Endodermal cell (in vitro differentiated cells): Measurements from ENCODE around the gene VTI1A. TPM values are rescaled to one million over a fixed set of nuclear protein-coding genes. Genes with fewer than 3 reads are reported as not detected.

Experiments used
- DNase-seq: peaks from one replicate; pipeline ENCODE4 v3.0.0-alpha.2; 2017
- H3K27ac ChIP-seq: 2 replicates; pipeline ENCODE4 v1.5.1; 2013; ENCODE audit warnings: mild to moderate bottlenecking, low read depth, low read length, moderate library complexity
- H3K27me3 ChIP-seq: 2 replicates; pipeline ENCODE4 v1.6.1; 2013; ENCODE audit warnings: mild to moderate bottlenecking, low read length, moderate library complexity; ENCODE audit not compliant: insufficient read depth, control insufficient read depth, poor library complexity, severe bottlenecking
- H3K36me3 ChIP-seq: 2 replicates; pipeline ENCODE4 v1.7.0; 2013; ENCODE audit warnings: mild to moderate bottlenecking, low read length, moderate library complexity; ENCODE audit not compliant: control insufficient read depth, insufficient read depth
- H3K4me1 ChIP-seq: one replicate; pipeline ENCODE4 v1.7.0; 2013; ENCODE audit warnings: low read length; ENCODE audit not compliant: control insufficient read depth, insufficient read depth
- H3K4me3 ChIP-seq: 2 replicates; pipeline ENCODE4 v1.5.1; 2013; ENCODE audit warnings: mild to moderate bottlenecking, low read length, moderate library complexity
- H3K9ac ChIP-seq: 2 replicates; pipeline ENCODE4 v1.6.1; 2013; ENCODE audit warnings: mild to moderate bottlenecking, low read length, moderate library complexity; ENCODE audit not compliant: poor library complexity, severe bottlenecking; ENCODE audit errors: extremely low read depth
- H3K9me3 ChIP-seq: 2 replicates; pipeline ENCODE4 v1.6.1; 2013; ENCODE audit warnings: mild to moderate bottlenecking, low read length, moderate library complexity; ENCODE audit not compliant: control insufficient read depth
- H3K27ac Mint-ChIP-seq: 2 replicates; pipeline ENCODE4 v1.8.0; 2020; ENCODE audit warnings: mixed read lengths
- H3K27me3 Mint-ChIP-seq: 2 replicates; pipeline ENCODE4 v1.8.0; 2021; ENCODE audit warnings: mild to moderate bottlenecking, mixed read lengths; ENCODE audit not compliant: insufficient read depth
- H3K36me3 Mint-ChIP-seq: 2 replicates; pipeline ENCODE4 v1.8.0; 2020; ENCODE audit warnings: low read depth, mixed read lengths
- H3K4me1 Mint-ChIP-seq: 2 replicates; pipeline ENCODE4 v1.8.0; 2020; ENCODE audit warnings: mixed read lengths
- H3K4me3 Mint-ChIP-seq: 2 replicates; pipeline ENCODE4 v1.8.0; 2020; ENCODE audit warnings: mild to moderate bottlenecking, moderate library complexity, mixed read lengths
- H3K9me3 Mint-ChIP-seq: 2 replicates; pipeline ENCODE4 v1.8.0; 2020; ENCODE audit warnings: mild to moderate bottlenecking, mixed read lengths
- CTCF ChIP-seq: fragments of 200-600 bp; sonication (generic); conservative IDR thresholded peaks from 2 replicates; pipeline ENCODE4 v1.5.0; 2021; ENCODE audit warnings: antibody characterized with exemption, mild to moderate bottlenecking
- WGBS, 2 experiments: methylation state at CpG; one replicate each; pipeline versions ENCODE4 v1.1.5 to v1.1.7; 2013; ENCODE audit warnings: missing lambda C conversion rate in 2 of 2, mixed read lengths in 1 of 2; ENCODE audit not compliant: insufficient coverage in 1 of 2, insufficient read length in 1 of 2; 5-methylcytosine and 5-hydroxymethylcytosine counted together
- total RNA-seq, 2 donors: library from RNA; stranded (reverse); fragmentation: NEBNext Ultra II Directional in 1 of 2; extraction: Animal tissue kit (Norgen Biotek cat#: 25700) in 1 of 2; gene quantifications; 2 replicates in 1 of 2; 3 replicates in 1 of 2; pipeline ENCODE4 v1.2.1, GENCODE V29; 2021

Gene VTI1A
- total RNA-seq, 2 donors from 2014 or later, result 27.0 to 29.9 TPM

GRCh38 chr10:112746329-112746728, 299.3 kb downstream of the VTI1A start:
- peaks cover 24% of the 10 kb centered on the region for H3K4me1 ChIP-seq
- H3K36me3 Mint-ChIP-seq, result no peaks in the 10 kb centered on the region
- no peaks in the 10 kb centered on the region for H3K9me3 ChIP-seq
- DNase-seq, result no peak
- H3K4me1 Mint-ChIP-seq, result peaks cover 65% of the 10 kb centered on the region
- H3K27me3 Mint-ChIP-seq, result no peaks in the 10 kb centered on the region
- H3K27me3 ChIP-seq, result no peaks in the 10 kb centered on the region
- 91 to 95% methylated on average over 5 to 7 of the region's 7 CpGs for WGBS, 2 experiments
- no peak for TF ChIP-seq CTCF
- H3K27ac ChIP-seq, result no peak overlapping the region
- H3K4me3 ChIP-seq, result no peak overlapping the region
- H3K9me3 Mint-ChIP-seq, result no peaks in the 10 kb centered on the region
- H3K4me3 Mint-ChIP-seq, result no peak overlapping the region
- H3K9ac ChIP-seq, result no peak overlapping the region
- no peaks in the 10 kb centered on the region for H3K36me3 ChIP-seq
- H3K27ac Mint-ChIP-seq, result no peak overlapping the region

DNA sequence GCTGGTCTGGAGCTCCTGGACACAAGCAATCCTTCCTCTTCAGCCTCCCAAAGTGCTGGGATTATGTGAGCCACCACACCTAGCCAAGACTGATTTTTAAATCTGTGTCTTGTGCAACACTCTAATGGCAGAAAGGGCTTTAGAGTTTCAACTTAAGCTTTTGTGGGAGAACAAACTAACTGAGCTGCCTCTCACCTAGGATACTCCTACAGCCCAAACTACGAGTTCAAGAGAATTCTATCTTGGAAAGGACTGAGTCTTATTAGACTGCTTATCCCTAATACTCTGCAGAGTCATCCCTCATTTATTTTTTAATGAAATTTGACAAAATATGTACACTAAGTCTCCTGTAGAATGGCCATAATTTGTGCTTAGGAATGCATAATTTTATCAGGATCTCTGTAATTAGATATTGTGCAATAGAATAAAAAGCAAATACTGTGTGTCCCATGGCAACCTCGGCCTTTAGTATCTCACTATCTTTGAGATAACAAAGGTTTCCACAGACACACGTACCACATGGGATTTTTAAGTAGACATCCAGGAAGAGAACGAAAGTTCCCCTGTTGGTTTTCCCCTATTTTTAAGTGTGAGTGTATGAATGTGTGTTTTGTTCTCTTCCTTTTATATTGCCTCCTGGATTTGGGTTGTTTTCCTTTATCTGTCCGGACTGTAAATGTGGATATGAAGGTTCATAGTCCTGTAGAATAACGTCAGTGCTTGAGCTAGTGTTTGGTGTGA, 303.6 kb downstream of the VTI1A start:
- peaks cover 29% of the 10 kb centered on the region for H3K4me1 ChIP-seq
- 88 to 94% methylated on average over 2 to 6 of the region's 6 CpGs for WGBS, 2 experiments
- Mint-ChIP-seq H3K4me1 (peaks cover 57% of the 10 kb centered on the region), H3K9me3 (no peaks in the 10 kb centered on the region), H3K4me3 (no peak overlapping the region), H3K27ac (peak overlapping the region; percentile 86), H3K27me3 (no peaks in the 10 kb centered on the region), H3K36me3 (peaks cover 1% of the 10 kb centered on the region)
- TF ChIP-seq CTCF, result no peak
- H3K36me3 ChIP-seq, result no peaks in the 10 kb centered on the region
- H3K27ac ChIP-seq, result no peak overlapping the region
- H3K4me3 ChIP-seq, result no peak overlapping the region
- no peaks in the 10 kb centered on the region for H3K27me3 ChIP-seq
- H3K9me3 ChIP-seq, result no peaks in the 10 kb centered on the region
- no peak for DNase-seq
- H3K9ac ChIP-seq, result no peak overlapping the region

- H3K4me3 ChIP-seq, result no peak overlapping the region
- Mint-ChIP-seq H3K4me3 (no peak overlapping the region), H3K27me3 (no peaks in the 10 kb centered on the region), H3K9me3 (no peaks in the 10 kb centered on the region), H3K27ac (no peak overlapping the region), H3K4me1 (peaks cover 55% of the 10 kb centered on the region), H3K36me3 (peaks cover 1% of the 10 kb centered on the region)
- no peak for DNase-seq
- no peak overlapping the region for H3K9ac ChIP-seq
- H3K9me3 ChIP-seq, result no peaks in the 10 kb centered on the region
- WGBS, 2 experiments, result 100% methylated on average over 1 of the region's 3 CpGs; no CpG with 5 or more reads in 1 of the 2 experiments
- H3K27me3 ChIP-seq, result no peaks in the 10 kb centered on the region
- H3K36me3 ChIP-seq, result no peaks in the 10 kb centered on the region
- TF ChIP-seq CTCF, result no peak
- H3K4me1 ChIP-seq, result peaks cover 29% of the 10 kb centered on the region
- no peak overlapping the region for H3K27ac ChIP-seq
Observed at GRCh38 chr10:112751651-112752050, 304.6 kb downstream of the VTI1A start.
